H1 (cell line): Measurements from ENCODE around the gene TMEM51. TPM values are rescaled to one million over a fixed set of nuclear protein-coding genes. Genes with fewer than 3 reads are reported as not detected.
"Not testable (repeated sequence)": the region's sequence is repeated elsewhere in the genome, so short reads cannot be mapped to it uniquely, and the experiment has no call there.

Source experiments
- CTCF ChIA-PET: fragments of 300-600 bp; sonication (Branson Sonifier 250); formaldehyde crosslinking; loops from one replicate; lab custom pipeline; 2021; ENCODE audit not compliant: partially characterized antibody; lab: Charles Lee
- POLR2A ChIA-PET: fragments of 300-600 bp; sonication (Branson Sonifier 250); formaldehyde crosslinking; loops from one replicate; lab custom pipeline; 2021; ENCODE audit warnings: inconsistent platforms; ENCODE audit not compliant: partially characterized antibody; lab: Charles Lee
- DNase-seq, 2 experiments: peaks; one replicate each; pipeline versions ENCODE4 v3.0.0 to v3.0.0-alpha.2; 2010 to 2022; ENCODE audit warnings: low spot score in 2 of 2, low read depth in 1 of 2, mixed read lengths in 1 of 2
- FAIRE-seq: peaks from 2 replicates; lab custom pipeline; 2011; peaks lifted over from hg19 to GRCh38; lab: Jason Lieb, UNC
- H2AFZ ChIP-seq: 2 replicates; pipeline ENCODE4 v1.8.1; 2012; ENCODE audit warnings: low read length, inconsistent platforms
- H2AK5ac ChIP-seq: 2 replicates; pipeline ENCODE4 v1.6.1; 2013; ENCODE audit warnings: low read depth, low read length
- H2BK120ac ChIP-seq: replicated peaks from 2 replicates; pipeline ENCODE3; 2013; ENCODE audit warnings: low read depth, low read length, inconsistent platforms
- H2BK12ac ChIP-seq: 2 replicates; pipeline ENCODE4 v1.6.1; 2013; ENCODE audit warnings: low read depth, low read length
- H2BK15ac ChIP-seq: 2 replicates; pipeline ENCODE4 v1.6.1; 2013; ENCODE audit warnings: low read length
- H2BK20ac ChIP-seq: 2 replicates; pipeline ENCODE4 v1.6.1; 2013; ENCODE audit warnings: low read length
- H2BK5ac ChIP-seq: 2 replicates; pipeline ENCODE4 v1.6.1; 2013; ENCODE audit warnings: low read depth, low read length
- H3K14ac ChIP-seq: 2 replicates; pipeline ENCODE4 v1.6.1; 2013; ENCODE audit warnings: inconsistent platforms; ENCODE audit not compliant: insufficient read length
- H3K18ac ChIP-seq: 2 replicates; pipeline ENCODE4 v1.6.1; 2013; ENCODE audit warnings: low read length; ENCODE audit errors: extremely low read depth
- H3K23ac ChIP-seq: 2 replicates; pipeline ENCODE4 v1.6.1; 2013; ENCODE audit warnings: inconsistent platforms; ENCODE audit not compliant: insufficient read length
- H3K23me2 ChIP-seq: 2 replicates; pipeline ENCODE4 v1.6.1; 2013; ENCODE audit warnings: low read depth, low read length
- H3K27ac ChIP-seq: 2 replicates; pipeline ENCODE4 v1.6.1; 2011; ENCODE audit warnings: low read depth, low read length, inconsistent platforms
- H3K27me3 ChIP-seq, 4 experiments: replicated peaks in 1 of 4; 1 replicate in 1 of 4; 2 replicates in 3 of 4; pipeline versions ENCODE4 v1.6.1 to v1.8.1; 2011 to 2013; ENCODE audit warnings: low read length in 3 of 4, mild to moderate bottlenecking in 3 of 4, inconsistent platforms in 2 of 4, mixed read lengths in 2 of 4, moderate library complexity in 1 of 4; ENCODE audit not compliant: control insufficient read depth in 3 of 4, insufficient read depth in 3 of 4; ENCODE audit errors: extremely low read depth in 1 of 4
- H3K36me3 ChIP-seq, 4 experiments: 2 replicates each; pipeline versions ENCODE4 v1.6.1 to v1.8.1; 2011 to 2013; ENCODE audit warnings: mild to moderate bottlenecking in 4 of 4, low read length in 3 of 4, moderate library complexity in 2 of 4, control low read depth in 1 of 4, inconsistent platforms in 1 of 4; ENCODE audit not compliant: insufficient read depth in 4 of 4, control insufficient read depth in 2 of 4
- H3K4ac ChIP-seq: replicated peaks from 2 replicates; pipeline ENCODE3; 2013; ENCODE audit warnings: low read length, low read depth, mixed read lengths, inconsistent platforms; ENCODE audit not compliant: insufficient read length
- H3K4me1 ChIP-seq, 4 experiments: replicated peaks in 1 of 4; 1 replicate in 1 of 4; 2 replicates in 3 of 4; pipeline versions ENCODE4 v1.6.1 to v1.8.1; 2011 to 2013; ENCODE audit warnings: low read length in 3 of 4, inconsistent platforms in 2 of 4, mixed read lengths in 1 of 4; ENCODE audit not compliant: insufficient read depth in 4 of 4, control insufficient read depth in 3 of 4
- H3K4me2 ChIP-seq, 2 experiments: 2 replicates each; pipeline versions ENCODE4 v1.6.1 to v1.8.1; 2011 to 2013; ENCODE audit warnings: low read depth in 2 of 2, low read length in 2 of 2, control low read depth in 1 of 2, inconsistent platforms in 1 of 2, mild to moderate bottlenecking in 1 of 2; ENCODE audit not compliant: insufficient read depth in 1 of 2
- H3K4me3 ChIP-seq, 4 experiments: fragments of 200-600, 300-600 bp in 1 of 4; sonication (generic), shearing (Covaris generic), sonication (Bioruptor Twin) in 1 of 4; 2 replicates each; pipeline versions ENCODE4 v1.5.1 to v1.8.1; 2011 to 2016; ENCODE audit warnings: low read length in 4 of 4, low read depth in 3 of 4, control low read depth in 2 of 4, inconsistent platforms in 2 of 4, mild to moderate bottlenecking in 2 of 4, mixed read lengths in 1 of 4, moderate library complexity in 1 of 4; ENCODE audit not compliant: insufficient read depth in 2 of 4; ENCODE audit errors: extremely low read depth in 1 of 4
- H3K56ac ChIP-seq: replicated peaks from 2 replicates; pipeline ENCODE3; 2013; ENCODE audit warnings: low read depth, mild to moderate bottlenecking, mixed read lengths, low read length, inconsistent platforms; ENCODE audit not compliant: insufficient read length
- H3K79me1 ChIP-seq: 2 replicates; pipeline ENCODE4 v1.6.1; 2013; ENCODE audit warnings: low read depth, low read length, control low read depth
- H3K79me2 ChIP-seq, 2 experiments: 2 replicates each; pipeline versions ENCODE4 v1.6.1 to v1.8.1; 2012 to 2013; ENCODE audit warnings: low read length in 2 of 2, mild to moderate bottlenecking in 2 of 2, inconsistent platforms in 1 of 2; ENCODE audit not compliant: insufficient read depth in 2 of 2, control insufficient read depth in 1 of 2
- H3K9ac ChIP-seq, 4 experiments: replicated peaks in 1 of 4; 1 replicate in 1 of 4; 2 replicates in 3 of 4; pipeline versions ENCODE4 v1.6.1 to v1.8.1; 2011 to 2013; ENCODE audit warnings: low read depth in 3 of 4, low read length in 3 of 4, control low read depth in 2 of 4, mild to moderate bottlenecking in 2 of 4, moderate library complexity in 2 of 4, inconsistent platforms in 1 of 4; ENCODE audit errors: extremely low read depth in 1 of 4
- H3K9me3 ChIP-seq, 2 experiments: 2 replicates each; pipeline versions ENCODE4 v1.6.1 to v1.8.1; 2012 to 2013; ENCODE audit warnings: mild to moderate bottlenecking in 2 of 2, moderate library complexity in 2 of 2, control low read depth in 1 of 2, inconsistent platforms in 1 of 2, low read depth in 1 of 2, low read length in 1 of 2, mixed read lengths in 1 of 2; ENCODE audit not compliant: insufficient read depth in 2 of 2
- H4K20me1 ChIP-seq, 2 experiments: replicated peaks in 1 of 2; 2 replicates each; pipeline versions ENCODE3 to v1.8.1; 2011 to 2013; ENCODE audit warnings: inconsistent platforms in 2 of 2, low read length in 2 of 2, mild to moderate bottlenecking in 1 of 2; ENCODE audit not compliant: insufficient read depth in 2 of 2, control insufficient read depth in 1 of 2
- H4K5ac ChIP-seq: 2 replicates; pipeline ENCODE4 v1.6.1; 2013; ENCODE audit warnings: low read length, low read depth, mixed read lengths, inconsistent platforms; ENCODE audit not compliant: insufficient read length
- H4K8ac ChIP-seq: 2 replicates; pipeline ENCODE4 v1.8.0; 2013; ENCODE audit warnings: mild to moderate bottlenecking, moderate library complexity, low read length, inconsistent platforms; ENCODE audit not compliant: insufficient read depth; ENCODE audit errors: extremely low read depth
- H4K91ac ChIP-seq: replicated peaks from 2 replicates; pipeline ENCODE3; 2013; ENCODE audit warnings: low read length, mixed read lengths, inconsistent platforms; ENCODE audit not compliant: insufficient read length
- WGBS, 2 experiments: shearing (Covaris generic) in 1 of 2; methylation state at CpG; one replicate each; pipeline versions ENCODE4 v1.1.6 to v1.1.7; 2013 to 2015; ENCODE audit warnings: low lambda C conversion rate in 2 of 2, mixed read lengths in 2 of 2, inconsistent platforms in 1 of 2, low coverage in 1 of 2, missing lambda C conversion rate in 1 of 2; ENCODE audit not compliant: insufficient replicate concordance in 2 of 2, insufficient coverage in 1 of 2, insufficient read length in 1 of 2; ENCODE audit errors: extremely low coverage in 1 of 2, missing lambda C conversion rate in 1 of 2; 5-methylcytosine and 5-hydroxymethylcytosine counted together
- polyA plus RNA-seq, 7 experiments: library from polyadenylated mRNA; depleted of rRNA in 3 of 7; stranded (reverse) in 5 of 7; unstranded in 2 of 7; fragments of >200 nt in 5 of 7; fragments of 200-250 nt in 2 of 7; gene quantifications; 1 replicate in 5 of 7; 2 replicates in 1 of 7; 4 replicates in 1 of 7; pipeline versions ENCODE4 v1.2.1 to v1.2.3, GENCODE V29; 2011 to 2013; ENCODE audit warnings: missing spikeins in 2 of 7, mixed read lengths in 2 of 7
- total RNA-seq: library from RNA; stranded (reverse); fragmentation: NEBNext Ultra II Directional; extraction: Animal tissue kit (Norgen Biotek cat#: 25700); gene quantifications from 2 replicates; pipeline ENCODE4 v1.2.1, GENCODE V29; 2021

The TMEM51 gene
- total and polyA plus RNA-seq, 2 of the 8 experiments (the other 6 are each of a cell fraction or from before 2014, with no cell fraction given), result 9.9 to 10.7 TPM

DNA sequence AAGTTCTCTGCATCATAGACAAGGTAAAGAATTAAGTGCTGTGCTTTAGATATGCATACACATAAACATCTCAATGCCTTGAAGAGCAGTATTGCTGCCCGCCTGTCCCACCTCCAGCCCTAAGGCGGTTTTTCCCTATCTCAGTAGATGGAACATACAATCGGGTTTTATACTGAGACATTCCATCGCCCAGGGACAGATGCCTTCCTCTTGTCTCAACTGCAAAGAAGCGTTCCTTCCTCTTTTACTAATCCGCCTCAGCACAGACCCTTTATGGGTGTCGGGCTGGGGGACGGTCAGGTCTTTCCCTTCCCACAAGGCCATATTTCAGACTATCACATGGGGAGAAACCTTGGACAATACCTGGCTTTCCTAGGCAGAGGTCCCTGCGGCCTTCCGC, 17.9 kb upstream of the TMEM51 start:
- H3K27ac ChIP-seq, H3K36me3 ChIP-seq, H2BK5ac ChIP-seq, H2AFZ ChIP-seq, H2BK120ac ChIP-seq, POLR2A ChIA-PET, H3K9ac ChIP-seq, H4K91ac ChIP-seq, FAIRE-seq, H2BK15ac ChIP-seq, H3K4me3 ChIP-seq, H3K79me1 ChIP-seq, H2BK20ac ChIP-seq, H3K9me3 ChIP-seq, H3K23me2 ChIP-seq, H3K56ac ChIP-seq, H3K23ac ChIP-seq, H3K4ac ChIP-seq, H3K27me3 ChIP-seq, H4K8ac ChIP-seq, H3K79me2 ChIP-seq, H4K20me1 ChIP-seq, H2BK12ac ChIP-seq, H3K14ac ChIP-seq, H3K4me2 ChIP-seq, H4K5ac ChIP-seq, DNase-seq, H3K18ac ChIP-seq, H2AK5ac ChIP-seq: not testable (repeated sequence)
- 68% methylated on average over 7 of the region's 10 CpGs; no CpG with 5 or more reads in 1 of the 2 experiments for whole genome bisulfite sequencing, 2 experiments
- CTCF ChIA-PET, result interaction anchor here (1.7 kb wide), 1 partner anchor 136 kb away, joined by 6 read pairs; no protein-coding TSS in a partner anchor
- H3K4me1 ChIP-seq, result peaks cover 0 to 11% (median 7%) of the 10 kb centered on the region in 4 experiments; a peak in 5 of 7 replicates
